ENCODE measurements around the gene CCDC3.

The CCDC3 gene

GRCh38 chr10:12916587-12916986, 84.9 kb downstream of the CCDC3 start:
- Histone ChIP-seq H3K27ac (no peak overlapping the region), H3K9me3 (ENCODE audit: severe bottlenecking) (no peaks in the 10 kb centered on the region), H3K4me3 (ENCODE audit: low read depth, low read length) (no peak overlapping the region), H3K27me3 (ENCODE audit: insufficient read depth, low read depth, severe bottlenecking) (no peaks in the 10 kb centered on the region), H3K36me3 (no peaks in the 10 kb centered on the region)
- no peak for DNase-seq
- no peak for TF ChIP-seq CTCF (IDR thresholded peaks at IDR 0.05; ENCODE audit: low read depth, low read length)

- H3K9me3 ChIP-seq (ENCODE audit: severe bottlenecking): no peaks in the 10 kb centered on the region
These were observed 85.8 kb downstream of the CCDC3 start for GRCh38 chr10:12915637-12916168.

GRCh38 chr10:12914111-12914510, 87.4 kb downstream of the CCDC3 start:
- no peak overlapping the region for H3K27ac ChIP-seq
- no peak for DNase-seq

More at GRCh38 chr10:12915637-12916168, 85.8 kb downstream of the CCDC3 start:
- no peak for TF ChIP-seq CTCF (IDR thresholded peaks at IDR 0.05; ENCODE audit: low read depth, low read length)
- H3K36me3 ChIP-seq: no peaks in the 10 kb centered on the region
- DNase-seq: no peak
- no peaks in the 10 kb centered on the region for H3K27me3 ChIP-seq (ENCODE audit: insufficient read depth, low read depth, severe bottlenecking)
- H3K27ac ChIP-seq: no peak overlapping the region
- H3K4me3 ChIP-seq (ENCODE audit: low read depth, low read length): no peak overlapping the region

GRCh38 chr10:12911795-12912194, 89.7 kb downstream of the CCDC3 start:
- Histone ChIP-seq H3K36me3 (no peaks in the 10 kb centered on the region), H3K9me3 (ENCODE audit: severe bottlenecking) (no peaks in the 10 kb centered on the region), H3K4me3 (ENCODE audit: low read depth, low read length) (no peak overlapping the region), H3K27me3 (ENCODE audit: insufficient read depth, low read depth, severe bottlenecking) (no peaks in the 10 kb centered on the region), H3K27ac (no peak overlapping the region)
- DNase-seq: no peak
- no peak for TF ChIP-seq CTCF (IDR thresholded peaks at IDR 0.05; ENCODE audit: low read depth, low read length)

More at GRCh38 chr10:12914111-12914510, 87.4 kb downstream of the CCDC3 start:
- Histone ChIP-seq H3K4me3 (ENCODE audit: low read depth, low read length) (no peak overlapping the region), H3K36me3 (no peaks in the 10 kb centered on the region), H3K9me3 (ENCODE audit: severe bottlenecking) (no peaks in the 10 kb centered on the region), H3K27me3 (ENCODE audit: insufficient read depth, low read depth, severe bottlenecking) (no peaks in the 10 kb centered on the region)
- no peak for TF ChIP-seq CTCF (IDR thresholded peaks at IDR 0.05; ENCODE audit: low read depth, low read length)

GRCh38 chr10:12910835-12911234, 90.7 kb downstream of the CCDC3 start:
- Histone ChIP-seq H3K4me3 (ENCODE audit: low read depth, low read length) (no peak overlapping the region), H3K27me3 (ENCODE audit: insufficient read depth, low read depth, severe bottlenecking) (no peaks in the 10 kb centered on the region), H3K27ac (no peak overlapping the region), H3K9me3 (ENCODE audit: severe bottlenecking) (no peaks in the 10 kb centered on the region), H3K36me3 (no peaks in the 10 kb centered on the region)
- DNase-seq: no peak
- TF ChIP-seq CTCF (IDR thresholded peaks at IDR 0.05; ENCODE audit: low read depth, low read length): no peak

- TF ChIP-seq CTCF (IDR thresholded peaks at IDR 0.05; ENCODE audit: low read depth, low read length): no peak
- H3K36me3 ChIP-seq: no peaks in the 10 kb centered on the region
- H3K27ac ChIP-seq: no peak overlapping the region
- H3K27me3 ChIP-seq (ENCODE audit: insufficient read depth, low read depth, severe bottlenecking): no peaks in the 10 kb centered on the region
- H3K4me3 ChIP-seq (ENCODE audit: low read depth, low read length): no peak overlapping the region
- H3K9me3 ChIP-seq (ENCODE audit: severe bottlenecking): no peaks in the 10 kb centered on the region
- no peak for DNase-seq
These were observed 91.7 kb downstream of the CCDC3 start for GRCh38 chr10:12909836-12910185.

Data from WERI-Rb-1 (cell line).